H1 (cell line): ENCODE measurements around the gene ANXA7. TPM values are rescaled to one million over a fixed set of nuclear protein-coding genes. Genes with fewer than 3 reads are reported as not detected.

Experiments used
- MAFK ChIP-seq: IDR thresholded peaks from 2 replicates; pipeline ENCODE4 v1.6.1; 2012; ENCODE audit warnings: low read depth, mild to moderate bottlenecking, improper control_type of control experiment, low read length
- PHF8 ChIP-seq: fragments of 200-600 bp; sonication (generic); conservative IDR thresholded peaks from 2 replicates; pipeline ENCODE4 v1.7.1; 2012; ENCODE audit warnings: low read depth, mild to moderate bottlenecking, inconsistent platforms, low read length, moderate library complexity
- RAD21 ChIP-seq, 2 experiments: IDR thresholded peaks in 1 of 2; conservative IDR thresholded peaks in 1 of 2; 2 replicates each; pipeline ENCODE4 v1.6.1; 2011; ENCODE audit warnings: low read depth in 2 of 2, low read length in 2 of 2, improper control_type of control experiment in 1 of 2, inconsistent platforms in 1 of 2, mild to moderate bottlenecking in 1 of 2, moderate library complexity in 1 of 2
- polyA plus RNA-seq, 7 experiments: library from polyadenylated mRNA; depleted of rRNA in 3 of 7; stranded (reverse) in 5 of 7; unstranded in 2 of 7; fragments of >200 nt in 5 of 7; fragments of 200-250 nt in 2 of 7; gene quantifications; 1 replicate in 5 of 7; 2 replicates in 1 of 7; 4 replicates in 1 of 7; pipeline versions ENCODE4 v1.2.1 to v1.2.3, GENCODE V29; 2011 to 2013; ENCODE audit warnings: missing spikeins in 2 of 7, mixed read lengths in 2 of 7
- total RNA-seq: library from RNA; stranded (reverse); fragmentation: NEBNext Ultra II Directional; extraction: Animal tissue kit (Norgen Biotek cat#: 25700); gene quantifications from 2 replicates; pipeline ENCODE4 v1.2.1, GENCODE V29; 2021
- TF ChIP-seq, protein P1 (sequence below): IDR thresholded peaks from 2 replicates; pipeline ENCODE4 v1.6.1; 2012; ENCODE audit warnings: low read length, inconsistent platforms

The ANXA7 gene
- total and polyA plus RNA-seq, 2 of the 8 experiments (the other 6 are each of a cell fraction or from before 2014, with no cell fraction given): 37.1 to 63.6 TPM

DNA sequence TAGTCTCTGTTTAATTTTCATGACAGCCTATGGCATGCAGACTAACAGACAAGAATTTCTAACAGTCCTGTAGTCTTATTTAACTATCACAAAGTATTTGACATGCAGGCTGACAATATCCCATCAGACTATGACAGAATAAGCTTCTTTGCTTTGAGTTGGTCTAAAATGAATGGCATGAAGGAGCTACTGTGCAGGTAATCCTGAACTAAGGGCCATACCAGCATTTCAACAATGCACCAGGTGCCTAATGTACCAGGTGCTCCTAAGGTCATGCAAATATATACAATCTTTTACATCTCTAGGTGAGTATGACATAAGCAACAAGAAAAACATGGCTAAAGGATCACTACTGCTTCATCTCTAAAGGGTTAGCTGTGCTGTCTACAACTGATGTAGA is 33.1 kb upstream of the ANXA7 start (continued):
- no peak for TF ChIP-seq PHF8
- no peak for TF ChIP-seq RAD21 (IDR thresholded peaks at IDR 0.05 in 1 of 2, conservative IDR thresholded peaks at IDR 0.05 in 1 of 2; ENCODE audit: low read depth in 2 of 2, low read length in 2 of 2)
- TF ChIP-seq, protein P1, sequence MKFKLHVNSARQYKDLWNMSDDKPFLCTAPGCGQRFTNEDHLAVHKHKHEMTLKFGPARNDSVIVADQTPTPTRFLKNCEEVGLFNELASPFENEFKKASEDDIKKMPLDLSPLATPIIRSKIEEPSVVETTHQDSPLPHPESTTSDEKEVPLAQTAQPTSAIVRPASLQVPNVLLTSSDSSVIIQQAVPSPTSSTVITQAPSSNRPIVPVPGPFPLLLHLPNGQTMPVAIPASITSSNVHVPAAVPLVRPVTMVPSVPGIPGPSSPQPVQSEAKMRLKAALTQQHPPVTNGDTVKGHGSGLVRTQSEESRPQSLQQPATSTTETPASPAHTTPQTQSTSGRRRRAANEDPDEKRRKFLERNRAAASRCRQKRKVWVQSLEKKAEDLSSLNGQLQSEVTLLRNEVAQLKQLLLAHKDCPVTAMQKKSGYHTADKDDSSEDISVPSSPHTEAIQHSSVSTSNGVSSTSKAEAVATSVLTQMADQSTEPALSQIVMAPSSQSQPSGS: no peak
- no peak for TF ChIP-seq MAFK
